GM23338 (cell line): Measurements from ENCODE around the gene MTHFD1L. TPM values are rescaled to one million over a fixed set of nuclear protein-coding genes. Genes with fewer than 3 reads are reported as not detected.
A peak's percentile ranks its signal among the peaks of the same experiment; 100 is the strongest.
"Not testable (repeated sequence)": the region's sequence is repeated elsewhere in the genome, so short reads cannot be mapped to it uniquely, and the experiment has no call there.

Source experiments
- ATAC-seq: fragments of 200-7000 bp; cut with Tn5 transposase; 3 replicates; pipeline ENCODE4 v1.9.1; 2020
- DNase-seq: peaks from one replicate; pipeline ENCODE4 v3.0.0-alpha.2; 2015; ENCODE audit warnings: low spot score
- H2AFZ ChIP-seq: fragments of 200-600 bp; sonication (generic); 2 replicates; pipeline ENCODE4 v1.8.0; 2016; ENCODE audit warnings: antibody characterized with exemption, mild to moderate bottlenecking, moderate library complexity
- H3F3A ChIP-seq: fragments of 200-600 bp; sonication (generic); replicated peaks from 2 replicates; pipeline ENCODE4 v1.8.0; 2017; ENCODE audit warnings: antibody characterized with exemption, mixed run types, low read depth
- H3K27ac ChIP-seq: fragments of 200-600 bp; sonication (generic); 2 replicates; pipeline ENCODE4 v1.6.1; 2016; ENCODE audit warnings: low read depth
- H3K27me3 ChIP-seq: fragments of 200-600 bp; sonication (generic); 2 replicates; pipeline ENCODE4 v1.8.0; 2016; ENCODE audit warnings: mild to moderate bottlenecking, mixed run types, moderate library complexity; ENCODE audit not compliant: insufficient read depth
- H3K36me3 ChIP-seq: fragments of 200-600 bp; sonication (generic); 2 replicates; pipeline ENCODE4 v1.8.0; 2016; ENCODE audit warnings: mild to moderate bottlenecking; ENCODE audit not compliant: insufficient read depth
- H3K4me1 ChIP-seq: fragments of 200-600 bp; sonication (generic); 2 replicates; pipeline ENCODE4 v1.8.0; 2016; ENCODE audit warnings: mild to moderate bottlenecking, moderate library complexity; ENCODE audit not compliant: insufficient read depth
- H3K4me2 ChIP-seq: fragments of 200-600 bp; sonication (generic); 2 replicates; pipeline ENCODE4 v1.7.1; 2017; ENCODE audit warnings: mixed run types
- H3K4me3 ChIP-seq: fragments of 200-600 bp; sonication (generic); 2 replicates; pipeline ENCODE4 v1.6.1; 2016; ENCODE audit warnings: mixed run types
- H3K79me2 ChIP-seq: fragments of 200-600 bp; sonication (generic); replicated peaks from 2 replicates; pipeline ENCODE4 v1.8.0; 2017; ENCODE audit warnings: mild to moderate bottlenecking; ENCODE audit not compliant: insufficient read depth
- H3K9me2 ChIP-seq: fragments of 200-600 bp; sonication (generic); 2 replicates; pipeline ENCODE4 v1.8.0; 2017; ENCODE audit not compliant: insufficient read depth
- H4K20me1 ChIP-seq: fragments of 200-600 bp; sonication (generic); replicated peaks from 2 replicates; pipeline ENCODE4 v1.8.0; 2017; ENCODE audit warnings: mild to moderate bottlenecking; ENCODE audit not compliant: insufficient read depth
- H3K27ac Mint-ChIP-seq: 2 replicates; pipeline ENCODE4 v1.8.0; 2020; ENCODE audit warnings: inconsistent platforms, mild to moderate bottlenecking, moderate library complexity, mixed read lengths
- H3K27me3 Mint-ChIP-seq: 3 replicates; pipeline ENCODE4 v1.8.0; 2022; ENCODE audit warnings: low read depth, mild to moderate bottlenecking, moderate library complexity, mixed read lengths, inconsistent platforms; ENCODE audit not compliant: insufficient read depth, poor library complexity
- H3K36me3 Mint-ChIP-seq: 3 replicates; pipeline ENCODE4 v1.8.0; 2021; ENCODE audit warnings: low read depth, mild to moderate bottlenecking, inconsistent platforms, moderate library complexity, mixed read lengths
- H3K4me1 Mint-ChIP-seq: 3 replicates; pipeline ENCODE4 v1.8.0; 2020; ENCODE audit warnings: mild to moderate bottlenecking, inconsistent platforms, mixed read lengths
- H3K4me3 Mint-ChIP-seq: 3 replicates; pipeline ENCODE4 v1.8.0; 2021; ENCODE audit warnings: moderate library complexity, mild to moderate bottlenecking, inconsistent platforms, mixed read lengths
- H3K9me3 Mint-ChIP-seq: 3 replicates; pipeline ENCODE4 v1.8.0; 2020; ENCODE audit warnings: moderate library complexity, mild to moderate bottlenecking, inconsistent platforms, mixed read lengths
- CTCF ChIP-seq, 2 experiments: fragments of 200-600 bp in 1 of 2; sonication (generic) in 1 of 2; conservative IDR thresholded peaks; 2 replicates each; pipeline versions ENCODE4 v1.5.1 to v1.6.1; 2016 to 2017; ENCODE audit warnings: antibody characterized with exemption in 2 of 2, low read depth in 2 of 2, mild to moderate bottlenecking in 2 of 2, moderate library complexity in 1 of 2
- EZH2 ChIP-seq: fragments of 200-600 bp; sonication (generic); IDR thresholded peaks from one replicate; pipeline ENCODE4 v1.8.0; 2017; ENCODE audit warnings: antibody characterized with exemption, mild to moderate bottlenecking, low read depth; ENCODE audit not compliant: unreplicated experiment
- EZH2phosphoT487 ChIP-seq: fragments of 200-600 bp; sonication (generic); IDR thresholded peaks from one replicate; pipeline ENCODE4 v1.8.1; 2018; ENCODE audit warnings: antibody characterized with exemption; ENCODE audit not compliant: unreplicated experiment
- NANOG ChIP-seq: IDR thresholded peaks from 2 replicates; pipeline ENCODE4 v1.6.1; 2016; ENCODE audit warnings: antibody characterized with exemption, borderline replicate concordance
- ZNF114 ChIP-seq: fragments of 250-450 bp; sonication (Bioruptor Pico); IDR thresholded peaks from 2 replicates; pipeline ENCODE4 v1.5.0; 2020; ENCODE audit warnings: mild to moderate bottlenecking, moderate library complexity
- ZNF331 ChIP-seq: fragments of 250-450 bp; sonication (Bioruptor Pico); IDR thresholded peaks from 2 replicates; pipeline ENCODE4 v1.5.0; 2020; ENCODE audit warnings: low read depth, mild to moderate bottlenecking, moderate library complexity
- ZNF462 ChIP-seq: fragments of 250-450 bp; sonication (Bioruptor Pico); IDR thresholded peaks from 2 replicates; pipeline ENCODE4 v1.5.0; 2020; ENCODE audit warnings: mild to moderate bottlenecking, moderate library complexity
- polyA plus RNA-seq: library from polyadenylated mRNA; unstranded; fragments of >200 nt; fragmentation: Nextera tagmentation; extraction: Ambion mirVana; gene quantifications from 2 replicates; pipeline ENCODE4 v1.2.1, GENCODE V29; 2016
- total RNA-seq: library from RNA; depleted of rRNA; stranded (reverse); fragments of >200 nt; shearing (Covaris generic); gene quantifications from 2 replicates; pipeline ENCODE4 v1.2.3, GENCODE V29; 2014

MTHFD1L gene
- total and polyA plus RNA-seq, 2 experiments from 2014 or later = 53.2 to 66.8 TPM

- no peaks in the 10 kb centered on the region; the same call in none of the 2 replicates for H3K4me1 ChIP-seq
- H4K20me1 ChIP-seq = no peaks in the 10 kb centered on the region
- no peaks in the 10 kb centered on the region for H3K36me3 Mint-ChIP-seq
- H3K9me3 Mint-ChIP-seq = no peaks in the 10 kb centered on the region
- H3K4me3 Mint-ChIP-seq = no peak overlapping the region
- no peak overlapping the region for H3K4me2 ChIP-seq
- no peak for TF ChIP-seq ZNF462 (CRISPR knock-in tag)
- no peak for TF ChIP-seq EZH2
- no peak for TF ChIP-seq CTCF (conservative IDR thresholded peaks at IDR 0.05; ENCODE audit: low read depth in 2 of 2)
- no peak for TF ChIP-seq ZNF114
- TF ChIP-seq EZH2phosphoT487 = no peak
- no peak for TF ChIP-seq ZNF331
- no peak for TF ChIP-seq NANOG
- peak overlapping the region; percentile 2 for H3K27ac Mint-ChIP-seq
- H3K36me3 ChIP-seq = no peaks in the 10 kb centered on the region
- no peaks in the 10 kb centered on the region for H3F3A ChIP-seq
- no peaks in the 10 kb centered on the region for H3K79me2 ChIP-seq
- no peak overlapping the region for H3K27ac ChIP-seq
- H2AFZ ChIP-seq = peak overlapping the region; percentile 60
- ATAC-seq (no peak), DNase-seq (no peak)
- H3K27me3 Mint-ChIP-seq = peaks cover 9% of the 10 kb centered on the region
- H3K4me3 ChIP-seq = no peak overlapping the region
- no peaks in the 10 kb centered on the region for H3K27me3 ChIP-seq
- H3K4me1 Mint-ChIP-seq = peaks cover 15% of the 10 kb centered on the region
- H3K9me2 ChIP-seq = peaks cover 11% of the 10 kb centered on the region; the same call in 1 of the 2 replicates
Measured at GRCh38 chr6:150857945-150858308, 7.6 kb upstream of the MTHFD1L start.

GRCh38 chr6:150861448-150862168 lies 3.9 kb upstream of the MTHFD1L start:
- not testable (repeated sequence) for H3K27me3 ChIP-seq, H3K9me2 ChIP-seq, H3F3A ChIP-seq, H3K27ac ChIP-seq, H3K4me3 Mint-ChIP-seq, H3K79me2 ChIP-seq, H3K4me3 ChIP-seq, H3K4me1 ChIP-seq, H3K4me2 ChIP-seq, H3K36me3 ChIP-seq, H3K27ac Mint-ChIP-seq, DNase-seq, H4K20me1 ChIP-seq, H3K36me3 Mint-ChIP-seq, H3K9me3 Mint-ChIP-seq, ATAC-seq, H3K27me3 Mint-ChIP-seq
- H2AFZ ChIP-seq = peak overlapping the region; percentile 69
- peaks cover 11% of the 10 kb centered on the region; the same call in 2 of the 3 replicates for H3K4me1 Mint-ChIP-seq
